ENCODE results near the gene HEATR5A.
"Not testable (repeated sequence)": the region's sequence is repeated elsewhere in the genome, so short reads cannot be mapped to it uniquely, and the experiment has no call there.

HEATR5A gene

GRCh38 chr14:31280871-31281220, 139.5 kb downstream of the HEATR5A start:
- DNase-seq: no peak

- DNase-seq: no peak
Measured at GRCh38 chr14:31280132-31280870, 140.0 kb downstream of the HEATR5A start.

DNA sequence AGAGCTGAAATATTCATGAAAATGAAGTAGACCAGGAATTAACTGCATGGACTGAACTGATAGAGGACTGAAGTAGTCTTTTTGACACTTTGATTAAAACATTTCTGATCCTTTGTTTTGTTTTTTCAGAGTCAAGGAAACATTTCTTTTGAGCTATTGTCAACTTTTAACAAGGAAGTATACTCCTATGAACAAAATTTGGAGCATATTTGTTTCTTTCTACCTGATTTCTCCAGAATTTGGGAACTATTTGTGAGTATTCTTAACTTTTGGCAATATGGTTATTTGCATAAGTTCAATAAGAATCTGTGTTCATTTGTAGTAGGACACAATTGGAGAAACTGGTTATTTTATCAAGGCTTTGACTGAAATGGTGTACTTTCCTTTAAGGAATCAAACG, 141.5 kb downstream of the HEATR5A start:
- no peak for DNase-seq

DNA sequence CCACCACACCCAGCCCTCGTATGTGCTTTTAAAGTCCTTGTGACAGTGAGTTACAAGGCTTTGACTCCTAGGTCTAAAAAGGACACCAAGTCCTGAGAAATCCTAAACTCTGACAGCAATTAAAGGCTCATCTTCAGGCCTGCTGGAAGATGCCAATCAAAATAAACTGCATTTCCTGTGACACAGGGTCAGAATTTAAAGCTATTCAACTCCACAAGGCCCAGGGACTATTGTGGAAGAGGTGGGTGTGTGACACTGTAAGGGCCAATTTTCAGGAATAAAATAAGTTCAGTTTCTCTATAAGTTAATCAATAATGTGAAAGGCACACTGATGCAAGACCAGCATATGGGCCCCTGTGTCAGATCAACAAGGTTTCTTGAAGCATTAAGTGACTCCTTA, 143.3 kb downstream of the HEATR5A start:
- no peak for DNase-seq

DNA sequence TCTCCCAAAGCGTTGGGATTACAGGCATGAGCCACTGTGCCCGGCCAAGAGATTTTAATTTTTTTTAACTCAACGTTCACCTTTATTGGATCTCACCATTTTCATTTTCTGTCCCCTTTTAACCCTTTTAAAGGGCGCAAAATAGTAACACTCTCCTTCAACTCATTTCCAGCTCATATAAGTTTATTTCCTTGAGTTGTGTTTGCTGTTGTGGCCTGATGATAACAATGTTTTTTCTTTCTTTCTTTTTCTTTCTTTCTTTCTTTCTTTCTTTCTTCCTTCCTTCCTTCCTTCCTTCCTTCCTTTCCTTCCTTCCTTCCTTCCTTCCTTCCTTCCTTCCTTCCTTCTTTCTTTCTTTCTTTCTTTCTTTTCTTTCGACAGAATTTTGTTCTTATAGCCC, 143.9 kb downstream of the HEATR5A start:
- not testable (repeated sequence) for DNase-seq

- no peak for DNase-seq
Measured at GRCh38 chr14:31275731-31276130, 144.6 kb downstream of the HEATR5A start.

DNA sequence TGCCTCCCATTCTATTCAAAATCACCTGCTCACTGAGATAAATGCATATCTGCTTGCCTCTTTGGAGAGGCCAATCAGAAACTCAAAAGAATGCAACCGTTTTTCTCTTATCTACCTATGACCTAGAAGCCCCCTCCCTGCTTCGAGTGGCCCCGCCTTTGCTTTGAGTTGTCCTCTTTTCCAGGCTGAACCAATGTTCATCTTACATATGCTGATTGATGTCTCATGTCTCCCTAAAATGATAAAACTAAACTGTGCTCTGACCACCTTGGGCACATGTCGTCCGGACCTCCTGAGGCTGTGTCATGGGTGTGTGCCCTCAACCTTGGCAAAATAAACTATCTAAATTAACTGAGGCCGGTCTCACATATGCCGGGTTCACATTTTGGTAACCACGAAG, 148.7 kb downstream of the HEATR5A start:
- no peak for DNase-seq

- DNase-seq: no peak
Measured at GRCh38 chr14:31270196-31270772, 150.1 kb downstream of the HEATR5A start.

DNA sequence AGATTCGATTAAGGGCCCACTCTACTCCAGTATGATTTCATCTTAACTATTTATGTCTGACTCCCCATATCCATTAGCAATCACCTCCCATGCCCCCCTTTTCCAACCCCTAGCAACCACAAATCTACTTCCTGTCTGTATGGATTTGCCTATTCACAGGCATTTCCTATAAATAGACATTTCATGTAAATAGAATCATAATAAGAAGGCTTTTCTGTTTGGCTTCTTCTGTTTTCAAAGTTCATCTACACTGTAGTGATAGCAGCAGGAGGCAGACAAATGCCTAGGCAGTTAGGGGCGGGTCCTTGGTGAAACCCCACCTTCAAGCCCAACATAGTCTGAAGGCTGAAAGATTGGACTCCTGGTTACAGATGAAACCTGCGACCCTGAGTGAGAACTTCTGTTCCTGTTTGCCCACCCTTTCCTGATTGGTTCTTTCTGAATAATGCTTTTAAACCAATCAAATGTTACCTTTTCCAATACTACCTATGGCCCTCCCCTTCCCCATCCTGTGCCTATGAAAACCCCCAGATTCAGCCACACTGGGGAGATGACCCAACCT, 150.6 kb downstream of the HEATR5A start:
- no peak for DNase-seq

DNA sequence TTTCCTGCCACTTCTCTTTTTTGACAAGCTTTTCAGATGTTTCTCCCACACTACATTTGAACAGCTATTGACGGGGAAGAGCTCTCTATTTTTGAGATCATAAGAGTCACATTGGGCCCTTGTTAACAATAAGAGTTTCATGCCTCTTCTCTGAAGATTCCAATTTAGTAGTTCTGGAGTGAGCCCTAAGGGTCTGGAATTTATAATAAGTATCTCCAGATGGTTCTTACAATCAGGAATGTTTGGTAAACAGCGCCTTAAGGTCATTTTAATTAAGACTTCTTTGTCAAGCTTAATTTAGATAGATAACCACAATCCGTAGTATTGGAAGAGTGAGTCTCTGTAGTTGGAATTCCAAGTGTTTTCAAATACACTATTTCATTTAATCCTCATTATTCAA, 152.1 kb downstream of the HEATR5A start:
- DNase-seq: no peak

DNA sequence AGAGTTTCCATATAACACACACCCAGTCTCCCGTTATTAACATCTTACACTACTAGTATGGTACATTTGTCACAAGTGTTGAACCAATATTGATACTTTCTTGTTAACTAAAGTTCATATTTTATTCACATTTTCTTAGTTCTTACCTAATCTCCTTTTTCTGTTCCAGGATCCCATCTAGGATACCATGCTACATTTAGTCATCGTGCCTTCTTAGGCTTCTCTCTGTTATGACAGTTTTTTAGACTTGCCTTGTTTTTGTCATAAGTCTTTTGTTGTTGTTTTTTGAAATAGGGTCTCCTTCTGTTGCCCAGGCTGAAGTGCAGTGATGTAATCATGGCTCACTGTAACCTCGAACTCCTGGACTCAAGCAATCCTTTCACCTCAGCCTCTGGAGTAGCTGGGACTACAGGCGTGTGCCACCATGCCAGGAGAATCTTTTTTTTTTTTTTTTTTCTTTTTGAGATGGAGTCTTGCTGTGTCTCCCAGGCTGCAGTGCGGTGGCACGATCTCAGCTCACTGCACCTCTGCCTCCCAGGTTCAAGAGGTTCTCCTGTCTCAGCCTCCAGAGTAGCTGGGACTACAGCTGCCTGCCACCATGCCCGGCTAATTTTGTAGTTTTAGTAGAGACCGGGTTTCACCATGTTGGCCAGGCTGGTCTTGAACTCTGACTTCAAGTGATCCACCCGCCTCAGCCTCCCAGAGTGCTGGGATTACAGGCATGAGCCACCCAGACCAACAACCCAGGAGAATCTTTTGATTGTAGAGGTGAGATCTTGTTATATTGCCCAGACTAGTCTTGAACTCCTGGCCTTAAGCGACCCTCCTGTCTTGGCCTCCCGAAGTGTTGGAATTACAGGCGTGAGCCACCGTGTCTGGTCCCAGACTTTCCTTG, 153.7 kb downstream of the HEATR5A start:
- DNase-seq: no peak

DNA sequence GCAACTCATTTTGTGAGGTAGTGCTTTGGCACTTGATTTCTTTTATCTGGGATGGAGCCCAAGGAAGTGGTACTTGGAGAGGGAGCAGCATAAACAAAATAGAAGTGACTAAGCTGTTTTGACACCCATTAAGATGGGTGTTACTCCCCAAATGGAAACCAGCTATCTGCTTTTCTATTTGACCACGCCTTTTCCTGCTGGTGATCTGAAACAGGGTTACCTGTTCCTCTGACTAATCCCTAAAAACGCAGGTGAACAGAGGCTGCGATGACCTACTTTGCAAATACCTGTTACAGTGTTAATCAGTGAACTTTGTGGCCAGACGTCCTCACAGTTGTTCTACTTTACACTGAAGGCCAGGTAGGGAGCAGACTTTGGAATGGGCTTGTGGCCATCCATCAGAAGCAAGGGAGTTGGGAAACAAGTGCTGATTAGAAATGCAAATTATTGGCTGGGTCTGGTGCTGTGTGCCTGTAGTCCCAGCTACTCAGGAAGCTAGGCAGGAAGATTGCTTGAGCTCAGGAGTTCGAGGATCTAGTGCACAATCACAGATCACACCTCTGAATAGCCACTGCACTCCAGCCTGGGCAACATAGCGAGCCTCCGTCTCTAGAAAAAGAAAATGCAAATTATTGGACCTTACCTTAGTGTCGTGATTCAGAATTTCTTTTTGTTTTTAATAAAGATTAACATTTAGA, 154.5 kb downstream of the HEATR5A start:
- DNase-seq: no peak

GRCh38 chr14:31263485-31264133, 156.7 kb downstream of the HEATR5A start:
- DNase-seq: no peak

DNA sequence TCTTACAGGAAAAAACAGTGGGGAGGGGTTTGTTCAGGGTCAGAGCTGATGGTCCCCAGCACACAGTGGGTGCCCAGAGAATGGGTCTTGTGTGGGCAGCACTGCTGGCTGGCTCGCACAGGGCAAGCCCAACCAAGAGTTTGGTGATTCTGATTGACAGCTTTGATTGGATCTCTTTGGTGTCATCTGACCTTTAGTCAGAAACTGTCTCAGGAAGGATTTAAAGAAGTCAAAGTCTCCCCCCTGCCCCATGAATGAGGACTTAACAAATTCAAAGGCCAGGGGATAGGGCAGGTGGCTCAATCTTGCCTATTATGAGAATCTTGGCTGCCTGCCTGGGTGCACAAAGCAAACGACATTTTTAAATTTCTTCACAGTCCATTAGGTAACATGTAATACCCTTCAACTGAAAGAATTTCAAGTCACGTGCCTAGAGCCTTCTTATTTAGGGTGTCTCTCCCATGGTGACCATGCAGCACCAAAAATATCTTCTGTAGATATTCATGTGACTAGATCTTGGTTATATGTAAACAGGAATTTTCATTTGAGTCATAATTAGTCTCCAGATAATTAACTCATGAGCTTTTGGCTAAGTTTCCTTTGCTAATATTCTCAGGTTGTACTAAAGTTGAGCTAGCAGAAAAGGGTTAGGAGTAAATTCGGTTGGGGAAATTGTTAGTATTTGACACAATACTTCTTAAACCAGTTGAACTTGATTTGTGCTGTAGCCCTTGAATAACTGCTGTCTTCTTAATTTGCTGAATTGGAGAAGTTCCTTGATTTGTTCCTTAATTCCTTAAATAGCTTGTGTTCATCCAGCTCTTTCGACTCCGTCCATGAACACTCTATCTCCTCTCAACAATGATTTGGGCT, 158.3 kb downstream of the HEATR5A start:
- peak; percentile 37 for DNase-seq

GRCh38 chr14:31261523-31261858, 158.9 kb downstream of the HEATR5A start:
- DNase-seq: no peak

- not testable (repeated sequence) for DNase-seq
Measured at GRCh38 chr14:31259040-31259435, 161.3 kb downstream of the HEATR5A start.

DNA sequence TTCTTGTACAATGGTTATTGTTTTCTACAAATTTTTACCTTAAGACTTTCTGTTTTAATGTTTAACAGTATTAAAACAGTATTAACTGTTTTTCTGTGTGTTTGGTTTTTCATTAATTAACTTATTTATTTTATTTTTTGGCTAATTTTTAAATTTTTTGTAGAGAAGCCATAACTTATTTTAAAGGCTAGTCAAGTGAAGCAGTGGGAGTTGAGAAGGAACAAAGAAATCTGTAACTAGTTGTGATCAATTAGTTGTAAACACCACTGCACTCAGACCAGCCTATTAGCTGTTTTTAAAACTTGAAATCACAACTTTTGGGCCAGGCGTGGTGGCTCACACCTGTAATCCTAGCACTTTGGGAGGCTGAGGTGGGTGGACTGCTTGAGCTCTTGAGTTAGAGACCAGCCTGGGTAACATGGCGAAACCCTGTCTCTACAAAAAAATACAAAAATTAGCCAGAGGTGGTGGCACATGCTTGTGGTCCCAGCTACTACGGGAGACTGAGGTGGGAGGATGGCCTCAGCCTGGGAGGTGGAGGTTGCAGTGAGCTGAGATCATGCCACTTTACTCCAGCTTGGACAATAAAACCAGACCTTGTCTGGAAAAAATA, 161.8 kb downstream of the HEATR5A start:
- DNase-seq: no peak

DNA sequence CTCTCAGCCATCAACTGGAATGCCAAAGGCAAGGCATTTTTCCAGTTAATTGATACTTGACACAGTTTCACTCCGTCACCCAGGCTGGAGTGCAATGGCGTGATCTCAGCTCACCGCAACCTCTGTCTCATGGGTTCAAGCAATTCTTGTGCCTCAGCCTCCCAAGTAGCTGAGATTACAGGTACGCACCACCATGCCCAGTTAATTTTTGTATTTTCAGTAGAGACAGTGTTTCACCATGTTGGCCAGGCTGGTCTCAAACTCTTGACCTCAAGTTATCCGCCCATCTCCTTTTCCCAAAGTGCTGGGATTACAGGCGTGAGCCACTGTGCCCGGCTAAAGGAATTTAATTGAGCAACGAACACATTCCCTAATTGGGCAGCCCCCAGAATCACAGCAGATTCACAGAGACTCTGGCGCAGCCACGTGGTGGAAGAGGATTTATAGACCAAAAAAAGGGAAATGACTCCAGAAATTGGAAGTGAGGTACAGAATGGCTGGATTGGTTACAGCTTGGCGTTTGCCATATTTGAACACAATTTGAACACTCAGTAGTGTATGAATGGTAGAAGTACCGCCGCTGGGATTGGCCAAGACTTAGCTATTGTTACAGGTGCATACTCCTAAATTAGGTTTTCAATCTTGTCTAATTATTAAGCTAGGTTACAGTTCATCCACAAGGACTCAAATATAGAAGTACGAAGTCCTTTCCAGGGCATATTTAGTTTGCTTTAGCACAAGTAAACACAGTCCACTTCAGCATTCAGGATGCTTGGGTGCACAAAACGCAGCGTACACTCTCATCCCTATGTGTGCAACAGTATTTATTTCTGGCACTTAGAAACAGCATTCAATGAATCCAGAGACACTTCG, 162.6 kb downstream of the HEATR5A start:
- not testable (repeated sequence) for DNase-seq

DNA sequence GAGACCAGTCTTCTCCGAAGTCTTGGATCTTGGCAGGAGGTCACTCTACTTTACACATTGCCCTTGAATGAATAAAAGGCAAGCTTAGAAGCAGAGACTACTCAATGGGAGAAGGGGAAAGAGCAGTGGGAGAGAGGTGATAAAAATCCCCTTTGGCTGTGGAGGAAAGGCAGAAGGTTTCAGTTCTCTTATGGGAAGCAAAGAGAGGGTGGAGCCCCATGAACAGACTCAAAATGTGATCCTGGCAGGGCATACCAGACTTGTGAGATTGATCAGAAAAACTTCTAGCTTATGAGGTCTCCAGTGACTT, 163.2 kb downstream of the HEATR5A start:
- DNase-seq: no peak
